Fibroblast of mammary gland (primary cell): ENCODE measurements around the gene NUP155.
"Not testable (repeated sequence)": the region's sequence is repeated elsewhere in the genome, so short reads cannot be mapped to it uniquely, and the experiment has no call there.

Source experiments
- DNase-seq: peaks from one replicate; pipeline ENCODE4 v3.0.0-alpha.2; 2010; ENCODE audit warnings: low read depth
- H3K4me3 ChIP-seq: 2 replicates; pipeline ENCODE4 v1.5.1; 2011; ENCODE audit warnings: low read depth, mild to moderate bottlenecking, low read length, moderate library complexity; ENCODE audit not compliant: control insufficient read depth
- TF ChIP-seq, protein P1 (sequence below): conservative IDR thresholded peaks from 2 replicates; pipeline ENCODE4 v1.5.1; 2011; ENCODE audit warnings: low read depth, low read length, inconsistent platforms; ENCODE audit not compliant: control insufficient read depth, insufficient read depth

NUP155 gene

DNA sequence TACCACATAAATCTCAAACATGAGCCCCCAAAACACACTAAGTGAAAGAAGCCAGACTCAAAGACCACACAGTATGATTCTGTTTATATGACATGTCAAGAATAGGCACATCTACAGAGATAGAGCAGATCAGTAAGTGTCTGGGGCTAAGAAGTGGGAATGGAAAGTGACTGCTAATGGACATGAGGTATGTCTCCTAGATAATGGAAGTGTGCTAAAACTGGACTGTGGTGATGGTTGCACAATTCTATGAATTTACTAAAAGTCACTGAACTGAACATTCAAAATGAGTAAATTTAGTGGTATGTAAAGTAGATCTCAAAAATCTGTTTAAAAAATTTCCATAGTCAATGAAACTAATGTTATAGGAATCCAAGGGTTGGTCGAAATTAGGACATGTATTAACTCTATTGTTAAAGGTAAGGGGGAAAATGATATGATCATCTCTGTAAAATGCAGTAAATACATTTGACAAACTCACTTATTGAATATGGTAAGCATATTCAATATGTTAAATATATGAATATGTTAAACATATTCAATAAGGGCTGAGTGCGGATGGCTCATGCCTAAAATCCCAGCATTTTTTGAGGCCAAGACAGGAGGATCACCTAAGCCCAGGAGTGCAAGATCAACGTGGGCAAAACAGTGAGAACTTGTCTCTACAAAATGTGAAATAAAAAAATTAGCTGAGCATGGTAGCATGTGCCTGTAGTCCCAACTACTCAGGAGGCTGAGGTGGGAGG, 51.7 kb downstream of the NUP155 start:
- H3K4me3 ChIP-seq = no peak overlapping the region
- DNase-seq = no peak
- TF ChIP-seq, protein P1, sequence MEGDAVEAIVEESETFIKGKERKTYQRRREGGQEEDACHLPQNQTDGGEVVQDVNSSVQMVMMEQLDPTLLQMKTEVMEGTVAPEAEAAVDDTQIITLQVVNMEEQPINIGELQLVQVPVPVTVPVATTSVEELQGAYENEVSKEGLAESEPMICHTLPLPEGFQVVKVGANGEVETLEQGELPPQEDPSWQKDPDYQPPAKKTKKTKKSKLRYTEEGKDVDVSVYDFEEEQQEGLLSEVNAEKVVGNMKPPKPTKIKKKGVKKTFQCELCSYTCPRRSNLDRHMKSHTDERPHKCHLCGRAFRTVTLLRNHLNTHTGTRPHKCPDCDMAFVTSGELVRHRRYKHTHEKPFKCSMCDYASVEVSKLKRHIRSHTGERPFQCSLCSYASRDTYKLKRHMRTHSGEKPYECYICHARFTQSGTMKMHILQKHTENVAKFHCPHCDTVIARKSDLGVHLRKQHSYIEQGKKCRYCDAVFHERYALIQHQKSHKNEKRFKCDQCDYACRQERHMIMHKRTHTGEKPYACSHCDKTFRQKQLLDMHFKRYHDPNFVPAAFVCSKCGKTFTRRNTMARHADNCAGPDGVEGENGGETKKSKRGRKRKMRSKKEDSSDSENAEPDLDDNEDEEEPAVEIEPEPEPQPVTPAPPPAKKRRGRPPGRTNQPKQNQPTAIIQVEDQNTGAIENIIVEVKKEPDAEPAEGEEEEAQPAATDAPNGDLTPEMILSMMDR = no peak

DNA sequence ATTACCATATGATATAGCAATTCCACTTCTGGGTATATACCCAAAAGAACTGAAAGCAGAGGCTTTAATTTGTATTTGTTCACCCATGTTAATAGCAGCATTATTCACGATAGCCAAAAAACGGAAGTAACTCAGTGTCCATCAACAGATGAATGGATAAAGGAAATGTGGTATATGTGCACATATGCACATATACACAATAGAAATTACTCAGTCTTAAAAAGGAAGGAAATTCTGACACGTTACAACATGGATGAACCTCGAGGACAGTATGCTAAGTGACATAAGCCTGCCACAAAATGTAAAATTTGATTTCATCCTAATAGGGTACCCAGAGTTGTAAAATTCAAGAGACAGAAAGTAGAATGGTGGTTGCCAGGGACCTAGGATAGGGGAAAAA, 54.9 kb downstream of the NUP155 start:
- H3K4me3 ChIP-seq = no peak overlapping the region
- no peak for DNase-seq
- TF ChIP-seq, protein P1 = no peak

DNA sequence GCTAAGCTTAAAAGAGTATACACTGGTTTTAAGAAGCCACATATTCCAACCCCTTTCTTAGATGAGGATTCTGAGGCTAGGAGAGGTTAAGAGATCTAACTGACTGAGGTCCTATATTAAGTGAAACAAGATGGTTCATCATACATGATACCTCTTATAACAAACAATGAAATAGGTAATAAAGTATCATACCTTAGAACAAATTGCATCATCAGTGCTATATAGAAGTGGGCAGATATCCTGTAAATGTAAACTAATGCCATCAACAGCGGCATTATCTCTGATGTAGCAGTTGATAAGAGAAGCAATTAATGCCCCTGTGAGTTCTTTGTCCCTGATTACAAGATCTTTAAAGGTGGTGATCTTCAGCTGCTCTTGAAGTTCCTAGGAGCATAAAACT, 60.5 kb downstream of the NUP155 start:
- DNase-seq = no peak
- TF ChIP-seq, protein P1 = no peak
- H3K4me3 ChIP-seq = no peak overlapping the region

DNA sequence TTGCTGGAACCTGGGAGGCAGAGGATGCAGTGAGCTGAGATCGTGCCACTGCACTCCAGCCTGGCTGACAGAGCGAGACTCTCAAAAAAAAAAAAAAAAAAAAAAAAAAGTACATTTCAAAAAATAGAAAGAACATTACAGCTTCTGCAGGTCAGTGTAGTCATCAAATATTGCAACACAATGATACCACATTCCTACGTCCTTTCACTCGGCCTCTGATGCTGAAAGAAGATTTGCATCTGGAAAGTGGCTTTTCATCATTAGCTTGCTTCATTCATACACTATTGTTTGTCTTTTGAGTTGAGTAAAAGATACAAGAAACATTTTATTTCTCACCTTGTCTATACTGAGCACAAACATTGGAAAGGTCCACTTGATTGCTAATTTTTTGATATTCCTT, 62.1 kb downstream of the NUP155 start:
- no peak overlapping the region for H3K4me3 ChIP-seq
- DNase-seq = peak; percentile 67

DNA sequence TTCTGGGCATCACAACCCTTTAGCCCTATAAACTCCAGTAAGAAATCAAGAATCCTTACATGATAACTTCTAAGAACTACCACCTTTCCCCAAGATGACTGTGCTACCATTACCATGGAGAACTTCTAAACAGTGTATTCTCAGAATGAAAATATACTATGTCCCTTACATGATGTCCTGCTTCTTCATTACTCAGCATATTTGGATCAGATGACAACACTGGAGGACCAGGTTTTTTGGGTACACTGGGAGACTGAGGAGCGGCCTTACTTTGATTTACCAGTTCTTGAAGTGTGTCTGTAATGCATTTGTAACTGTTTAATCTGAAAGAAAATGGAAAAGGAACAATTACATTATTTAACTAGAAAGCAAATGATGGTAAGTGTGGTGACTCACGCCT, 66.0 kb downstream of the NUP155 start:
- H3K4me3 ChIP-seq = no peak overlapping the region
- TF ChIP-seq, protein P1 = no peak
- no peak for DNase-seq

More for the DNA sequence above, 62.1 kb downstream of the NUP155 start:
- TF ChIP-seq, protein P1 = no peak

DNA sequence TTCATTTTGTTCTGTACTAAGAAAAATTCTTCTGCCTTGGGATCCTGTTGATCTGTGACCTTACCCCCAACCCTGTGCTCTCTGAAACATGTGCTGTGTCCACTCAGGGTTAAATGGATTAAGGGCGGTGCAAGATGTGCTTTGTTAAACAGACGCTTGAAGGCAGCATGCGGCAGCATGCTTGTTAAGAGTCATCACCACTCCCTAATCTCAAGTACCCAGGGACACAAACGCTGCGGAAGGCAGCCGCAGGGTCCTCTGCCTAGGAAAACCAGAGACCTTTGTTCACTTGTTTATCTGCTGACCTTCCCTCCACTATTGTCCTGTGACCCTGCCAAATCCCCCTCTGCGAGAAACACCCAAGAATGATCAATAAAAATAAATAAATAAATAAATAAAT, 74.6 kb downstream of the NUP155 start:
- H3K4me3 ChIP-seq, DNase-seq: not testable (repeated sequence)

DNA sequence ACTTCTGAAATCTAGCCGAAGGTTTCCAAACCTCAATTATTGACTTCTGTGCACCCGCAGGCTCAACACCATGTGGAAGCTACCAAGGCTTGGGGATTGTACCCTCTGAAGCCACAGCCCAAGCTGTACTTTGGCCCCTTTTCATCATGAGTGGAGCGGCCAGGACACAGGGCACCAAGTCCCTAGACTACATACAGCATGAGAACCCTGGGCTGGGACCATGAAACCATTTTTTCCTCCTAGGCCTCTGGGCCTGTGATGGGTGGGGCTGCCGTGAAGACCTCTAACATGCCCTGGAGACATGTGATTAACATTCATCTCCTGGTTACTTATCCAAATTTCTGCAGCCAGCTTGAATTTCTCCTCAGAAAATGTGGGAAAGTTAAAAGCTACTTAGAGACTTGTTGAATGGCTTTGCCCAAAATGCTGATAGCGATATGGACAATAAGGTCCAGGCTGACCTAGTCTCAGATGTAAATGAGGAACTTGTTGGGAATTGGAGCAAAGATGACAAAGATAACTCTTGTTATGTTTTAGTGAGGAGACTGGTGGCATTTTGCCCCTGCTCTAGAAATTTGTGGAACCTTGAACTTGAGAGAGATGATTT, 87.6 kb downstream of the NUP155 start:
- no peak for DNase-seq
- no peak overlapping the region for H3K4me3 ChIP-seq
- TF ChIP-seq, protein P1 = no peak
